Skin epidermis (tissue), 12 donors: ENCODE data around the gene ECSIT.
"Not testable (repeated sequence)": the region's sequence is repeated elsewhere in the genome, so short reads cannot be mapped to it uniquely, and the experiment has no call there.

Experiments used
- H3K27ac ChIP-seq, 21 experiments: fragments of 200-600 bp; sonication (generic) in 11 of 21; one replicate each; pipeline ENCODE4 v1.5.0; 2020; ENCODE audit warnings: mild to moderate bottlenecking in 3 of 21, inconsistent platforms in 2 of 21, moderate library complexity in 2 of 21
- H3K4me3 ChIP-seq, 7 experiments: fragments of 200-600 bp; sonication (generic) in 2 of 7; one replicate each; pipeline ENCODE4 v1.5.0; 2020; ENCODE audit warnings: inconsistent platforms in 2 of 7, mild to moderate bottlenecking in 2 of 7, moderate library complexity in 1 of 7

ECSIT gene, protein sequence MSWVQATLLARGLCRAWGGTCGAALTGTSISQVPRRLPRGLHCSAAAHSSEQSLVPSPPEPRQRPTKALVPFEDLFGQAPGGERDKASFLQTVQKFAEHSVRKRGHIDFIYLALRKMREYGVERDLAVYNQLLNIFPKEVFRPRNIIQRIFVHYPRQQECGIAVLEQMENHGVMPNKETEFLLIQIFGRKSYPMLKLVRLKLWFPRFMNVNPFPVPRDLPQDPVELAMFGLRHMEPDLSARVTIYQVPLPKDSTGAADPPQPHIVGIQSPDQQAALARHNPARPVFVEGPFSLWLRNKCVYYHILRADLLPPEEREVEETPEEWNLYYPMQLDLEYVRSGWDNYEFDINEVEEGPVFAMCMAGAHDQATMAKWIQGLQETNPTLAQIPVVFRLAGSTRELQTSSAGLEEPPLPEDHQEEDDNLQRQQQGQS

DNA sequence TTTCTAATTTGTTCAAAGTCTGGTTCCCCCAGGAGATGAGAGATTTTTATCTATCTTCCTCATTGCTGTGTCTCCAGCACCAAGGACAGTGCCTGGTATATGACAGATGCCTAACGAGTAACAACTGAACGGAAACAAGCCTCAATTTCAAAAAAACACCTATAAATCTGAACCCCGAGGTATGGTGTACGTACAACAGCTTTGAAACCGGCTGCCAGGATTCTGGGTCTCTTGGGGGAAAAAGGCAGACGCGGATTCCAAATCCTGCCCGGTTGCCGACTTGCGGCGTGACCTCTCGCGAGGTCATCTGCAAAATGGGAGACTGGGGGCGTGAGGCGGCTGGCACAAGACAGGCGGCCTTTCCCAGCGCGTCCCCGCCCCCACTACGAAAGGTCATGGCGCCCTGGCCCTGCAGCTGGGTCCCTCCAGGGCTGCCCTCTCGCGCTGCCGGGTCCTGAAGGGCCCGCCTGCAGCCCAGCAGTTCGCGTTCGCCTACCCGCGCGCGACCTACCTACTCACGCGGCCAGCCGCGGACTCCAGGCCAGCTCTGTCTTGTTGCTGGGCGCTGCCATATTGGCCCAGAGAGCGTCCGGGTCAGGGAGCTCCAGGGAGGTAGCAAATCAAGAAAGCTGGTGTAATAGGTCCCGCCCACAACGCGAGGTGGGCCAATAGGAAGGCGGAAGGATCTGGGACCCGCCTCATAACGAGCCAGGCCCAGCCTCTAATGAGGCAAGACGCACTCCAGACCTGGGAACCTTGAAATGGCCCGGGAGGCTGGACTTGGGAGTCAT, at the start of gene ECSIT:
ECSIT (minus strand) TSS at position 584 of the 791 bp plus-strand sequence. CDS start 9,964 bp downstream, outside the sequence.
- peak within 1 kb of the TSS; percentile 64 to 88 (median 83) for H3K4me3 ChIP-seq
- peak within 1 kb of the TSS; percentile 4 to 93 (median 87) for H3K27ac ChIP-seq

DNA sequence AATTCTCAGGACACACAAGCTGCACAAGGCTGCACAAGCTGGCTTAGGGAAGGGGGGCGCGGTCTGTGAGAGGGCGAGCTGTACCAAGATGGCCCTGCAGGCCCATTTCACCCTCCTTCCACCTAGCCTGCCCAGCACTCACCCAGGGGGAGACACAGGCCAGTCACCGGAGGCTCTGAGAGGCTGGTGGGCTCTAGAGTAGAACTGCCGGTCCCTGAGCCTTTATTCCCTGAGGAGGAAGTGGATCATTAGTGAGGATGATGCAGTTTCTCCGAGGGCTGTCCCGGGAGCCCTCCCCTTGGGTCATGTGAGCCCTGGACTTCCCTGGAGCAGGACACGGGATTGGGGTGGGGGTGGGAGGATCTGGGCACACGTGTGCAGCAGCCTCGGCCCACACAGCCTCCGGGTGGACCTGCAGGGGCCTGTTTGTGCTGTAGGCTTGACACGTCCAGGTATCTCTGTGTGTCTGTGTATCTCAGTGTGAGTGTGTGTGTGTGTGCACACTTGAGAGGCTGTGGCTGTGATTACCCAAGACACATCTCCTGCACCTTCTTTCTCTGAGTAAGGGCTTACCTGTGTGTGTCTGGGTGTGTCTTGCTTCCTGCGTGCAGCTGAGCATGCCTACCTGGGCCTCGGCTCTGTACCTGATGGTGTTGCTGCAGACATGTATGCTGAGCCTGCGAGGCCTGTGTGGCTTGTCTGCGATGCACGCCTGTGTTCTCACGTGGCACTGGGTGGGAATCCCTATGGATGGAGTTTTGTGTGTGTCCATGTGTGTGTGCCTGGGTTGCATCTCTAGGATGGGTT, 48.7 kb upstream of the ECSIT start, which contains the start of gene ACP5:
ACP5 (minus strand) TSS at position 195 of the 807 bp plus-strand sequence. CDS start 328 bp downstream, outside the sequence.
- peak within 1 kb of the TSS; percentile 29 to 51 (median 42) for H3K4me3 ChIP-seq
- peak within 1 kb of the TSS in 20 of 21 experiments; percentile 13 to 88 (median 78) for H3K27ac ChIP-seq

DNA sequence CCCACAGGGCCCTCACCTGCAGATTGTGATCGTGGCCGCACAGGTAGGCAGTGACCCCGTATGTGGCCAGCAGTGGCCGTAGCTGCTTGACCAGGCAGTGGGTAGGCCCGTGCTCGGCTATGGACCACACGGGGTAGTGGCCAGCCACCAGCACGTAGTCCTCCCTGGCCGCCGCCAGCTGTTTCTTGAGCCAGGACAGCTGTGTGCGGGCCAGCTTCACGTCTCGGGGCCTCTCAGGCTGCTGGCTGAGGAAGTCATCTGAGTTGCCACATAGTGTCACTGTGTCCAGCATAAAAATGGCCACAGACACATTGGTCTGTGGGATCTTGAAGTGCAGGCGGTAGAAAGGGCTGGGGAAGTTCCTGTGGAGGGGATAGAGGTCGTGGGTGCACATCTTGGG, 47.3 kb upstream of the ECSIT start:
- Histone ChIP-seq H3K27ac (peak overlapping the region in 3 of 21 experiments; percentile 9 to 85 (median 81)), H3K4me3 (no peak overlapping the region)

DNA sequence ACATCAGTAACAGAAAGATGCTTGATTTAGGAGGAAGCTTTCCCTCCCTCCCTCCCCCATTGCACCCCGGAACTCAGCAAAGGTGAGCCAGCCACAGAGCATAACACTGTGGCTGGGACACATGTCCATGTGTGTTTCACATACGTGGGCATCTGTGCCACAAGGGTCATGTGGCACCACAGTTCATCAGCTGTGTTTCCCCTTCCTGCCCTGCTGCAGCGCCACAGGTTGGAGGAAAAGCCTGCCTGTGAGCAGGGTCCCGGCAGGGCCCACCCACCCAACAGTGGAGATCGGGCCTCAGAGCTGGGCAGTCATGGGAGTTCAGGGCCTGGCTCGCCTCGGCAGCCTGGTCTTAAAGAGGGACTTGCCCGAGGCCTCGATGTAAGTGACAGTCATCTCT, 45.8 kb upstream of the ECSIT start:
- Histone ChIP-seq H3K27ac (peak overlapping the region in 1 of 21 experiments; percentile 22), H3K4me3 (no peak overlapping the region)

DNA sequence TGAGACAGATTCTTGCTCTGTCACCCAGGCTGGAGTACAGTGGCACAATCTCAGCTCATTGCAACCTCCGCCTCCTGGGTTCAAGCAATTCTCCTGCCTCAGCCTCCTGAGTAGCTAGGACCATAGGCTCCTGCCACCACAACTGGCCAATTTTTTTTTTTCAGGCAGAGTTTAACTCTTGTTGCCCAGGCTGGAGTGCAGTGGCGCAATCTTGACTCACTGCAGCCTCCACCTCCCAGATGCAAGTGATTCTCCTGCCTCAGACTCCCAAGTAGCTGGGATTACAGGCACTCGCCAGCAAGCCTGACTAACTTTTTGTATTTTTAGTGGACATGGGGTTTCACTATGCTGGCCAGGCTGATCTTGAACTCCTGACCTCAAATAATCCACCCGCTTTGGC, 44.8 kb upstream of the ECSIT start:
- H3K4me3 ChIP-seq, H3K27ac ChIP-seq: not testable (repeated sequence)

DNA sequence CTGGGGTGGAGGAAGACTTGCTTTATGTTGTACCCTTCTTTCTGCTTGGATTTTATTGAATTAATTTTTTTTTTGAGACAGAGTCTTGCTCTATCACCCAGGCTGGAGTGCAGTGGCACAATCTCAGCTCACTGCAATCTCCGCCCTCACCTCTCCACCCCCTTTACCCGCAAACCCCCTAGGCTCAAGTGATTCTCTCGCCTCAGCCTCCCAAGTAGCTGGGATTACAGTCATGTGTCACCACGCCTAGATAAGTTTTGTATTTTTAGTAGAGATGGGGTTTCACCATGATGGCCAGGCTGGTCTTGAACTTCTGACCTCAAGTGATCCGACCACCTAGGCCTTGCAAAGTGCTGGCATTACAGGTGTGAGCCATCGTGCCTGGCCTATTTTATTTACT, 44.4 kb upstream of the ECSIT start:
- not testable (repeated sequence) for H3K4me3 ChIP-seq, H3K27ac ChIP-seq

DNA sequence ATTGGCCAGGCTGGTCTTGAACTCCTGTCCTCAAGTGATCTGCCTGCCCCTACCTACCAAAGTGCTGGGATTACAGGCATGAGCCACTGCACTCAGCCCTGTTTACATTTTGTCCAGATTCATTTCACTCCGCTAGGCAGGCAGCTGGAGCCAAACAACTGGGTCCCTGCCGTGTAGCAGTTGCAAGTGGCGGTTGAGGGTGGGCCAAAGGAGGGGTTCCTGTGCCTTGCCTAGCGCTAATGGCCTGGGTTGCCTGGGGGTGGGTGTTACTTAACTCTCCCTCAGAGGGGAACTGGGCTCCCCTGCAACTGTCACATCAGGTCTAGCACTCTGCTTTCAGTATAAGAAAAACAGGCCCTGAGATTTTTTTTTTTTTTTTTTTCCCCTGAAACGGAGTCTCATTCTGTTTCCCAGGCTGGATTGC, 41.1 kb upstream of the ECSIT start:
- H3K27ac ChIP-seq, result no peak overlapping the region
- no peak overlapping the region for H3K4me3 ChIP-seq

DNA sequence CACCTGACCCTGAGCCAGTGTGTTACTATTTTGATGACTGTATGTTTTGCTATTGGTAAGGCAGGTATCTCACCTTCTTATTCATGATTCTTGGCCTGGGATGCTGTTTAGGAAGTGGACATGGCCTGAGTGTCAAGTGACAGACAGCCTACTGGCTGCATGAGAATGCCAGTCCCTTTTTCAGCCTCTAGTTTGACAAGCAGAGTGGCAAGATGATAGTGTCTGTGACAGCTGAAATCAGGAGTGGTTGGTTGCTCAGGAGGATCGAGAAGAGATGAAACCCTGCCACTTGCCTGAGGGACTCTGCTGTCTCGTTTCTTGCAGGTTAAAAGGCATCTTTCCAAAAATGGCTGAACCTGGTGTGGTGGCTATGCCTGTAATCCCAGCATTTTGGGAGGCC, 37.2 kb upstream of the ECSIT start:
- no peak overlapping the region for H3K27ac ChIP-seq
- no peak overlapping the region for H3K4me3 ChIP-seq

DNA sequence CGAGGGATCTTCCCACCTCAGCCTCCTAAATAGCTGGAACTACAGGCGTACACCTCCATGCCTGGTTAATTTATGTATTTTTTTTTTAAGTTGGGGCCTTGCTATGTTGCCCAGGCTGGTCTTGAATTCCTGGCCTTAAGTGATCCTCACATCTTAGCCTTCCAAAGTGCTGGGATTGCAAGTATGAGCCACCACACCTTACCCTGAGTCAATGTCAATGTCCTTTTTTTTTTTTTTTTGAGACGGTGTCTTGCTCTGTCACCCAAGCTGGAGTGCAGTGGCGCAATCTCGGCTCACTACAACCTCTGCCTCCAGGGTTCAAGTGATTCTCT, 36.7 kb upstream of the ECSIT start:
- H3K4me3 ChIP-seq, H3K27ac ChIP-seq: not testable (repeated sequence)

DNA sequence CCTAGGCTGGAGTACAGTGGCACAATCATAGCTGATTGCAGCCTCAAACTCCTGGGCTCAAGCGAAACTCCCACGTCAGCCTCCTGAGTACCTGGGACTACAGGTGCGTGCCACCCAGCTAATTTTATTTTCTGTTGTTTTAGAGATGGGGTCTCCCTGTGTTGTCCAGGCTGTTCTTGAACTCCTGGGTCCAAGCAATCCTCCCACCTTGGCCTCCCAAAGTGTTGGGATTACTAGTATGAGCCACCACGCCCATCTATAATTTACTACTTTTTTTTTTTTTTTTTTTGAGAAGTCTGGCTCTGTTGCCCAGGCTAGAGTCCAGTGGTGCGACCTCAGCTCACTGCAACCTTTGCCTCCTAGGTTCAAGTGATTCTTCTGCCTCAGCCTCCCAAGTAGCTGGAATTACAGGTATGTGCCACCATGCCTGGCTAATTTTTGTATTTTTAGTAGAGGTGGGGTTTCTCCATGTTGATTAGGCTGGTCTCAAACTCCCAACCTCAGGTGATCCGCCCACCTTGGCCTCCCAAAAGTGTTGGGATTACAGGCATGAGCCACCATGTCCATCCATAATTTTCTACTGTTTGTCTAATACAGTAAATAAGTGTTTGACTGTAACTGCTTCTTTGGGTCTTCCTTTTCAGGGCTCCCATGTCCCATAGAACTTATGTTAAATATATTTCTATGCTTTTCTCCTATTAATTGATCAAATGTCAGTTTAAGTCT, 35.3 kb upstream of the ECSIT start:
- H3K27ac ChIP-seq, H3K4me3 ChIP-seq: not testable (repeated sequence)

DNA sequence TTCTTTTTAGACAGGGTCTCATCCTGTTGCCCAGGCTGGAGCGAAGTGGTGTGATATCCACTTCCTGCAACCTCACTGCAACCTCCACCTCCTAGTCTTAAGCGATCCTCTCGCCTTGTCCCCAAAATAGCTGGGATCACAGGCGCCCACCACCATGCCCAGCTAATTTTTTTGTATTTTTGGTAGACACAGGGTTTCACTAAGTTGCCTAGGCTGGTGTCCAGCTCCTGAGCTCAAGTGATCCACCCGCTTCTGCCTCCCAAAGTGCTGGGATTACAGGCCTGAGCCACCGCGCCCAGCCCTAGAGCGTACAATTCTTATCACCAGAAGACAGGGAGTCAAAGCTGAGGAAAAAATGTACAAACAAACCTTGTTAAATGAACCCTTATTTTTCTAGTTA, 34.6 kb upstream of the ECSIT start:
- Histone ChIP-seq H3K4me3 (no peak overlapping the region), H3K27ac (no peak overlapping the region)

DNA sequence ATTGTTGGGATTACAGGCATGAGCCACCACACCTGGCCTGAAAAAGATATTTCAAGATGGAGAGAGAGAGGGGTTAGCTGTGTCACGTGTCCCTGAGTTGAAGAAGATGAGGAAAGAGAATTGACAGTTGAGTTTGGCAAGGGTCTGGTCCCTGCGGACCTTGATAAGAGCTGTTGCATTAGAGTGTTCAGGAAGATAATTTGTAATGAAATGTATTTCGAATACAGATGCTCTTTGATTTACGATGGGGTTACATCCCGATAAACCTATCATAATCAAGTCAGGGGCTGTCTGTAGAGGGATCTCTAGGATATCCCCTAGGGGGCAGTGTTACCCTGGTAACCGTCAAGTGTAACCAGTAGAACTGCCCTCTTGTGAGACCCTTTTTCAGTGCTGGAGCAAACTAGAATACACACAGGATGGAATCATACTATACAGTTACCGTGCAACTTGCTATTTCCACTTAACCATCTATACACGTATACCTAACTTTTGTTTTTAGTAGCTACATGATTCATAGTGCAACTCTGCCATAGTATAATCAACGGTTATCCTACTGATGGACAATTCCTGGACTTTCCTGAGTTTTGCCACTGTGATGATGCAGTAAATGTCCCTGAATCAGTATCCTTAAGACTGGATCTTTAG, 31.6 kb upstream of the ECSIT start:
- Histone ChIP-seq H3K4me3 (peak overlapping the region in 2 of 7 experiments; percentile 66 to 86), H3K27ac (no peak overlapping the region)

DNA sequence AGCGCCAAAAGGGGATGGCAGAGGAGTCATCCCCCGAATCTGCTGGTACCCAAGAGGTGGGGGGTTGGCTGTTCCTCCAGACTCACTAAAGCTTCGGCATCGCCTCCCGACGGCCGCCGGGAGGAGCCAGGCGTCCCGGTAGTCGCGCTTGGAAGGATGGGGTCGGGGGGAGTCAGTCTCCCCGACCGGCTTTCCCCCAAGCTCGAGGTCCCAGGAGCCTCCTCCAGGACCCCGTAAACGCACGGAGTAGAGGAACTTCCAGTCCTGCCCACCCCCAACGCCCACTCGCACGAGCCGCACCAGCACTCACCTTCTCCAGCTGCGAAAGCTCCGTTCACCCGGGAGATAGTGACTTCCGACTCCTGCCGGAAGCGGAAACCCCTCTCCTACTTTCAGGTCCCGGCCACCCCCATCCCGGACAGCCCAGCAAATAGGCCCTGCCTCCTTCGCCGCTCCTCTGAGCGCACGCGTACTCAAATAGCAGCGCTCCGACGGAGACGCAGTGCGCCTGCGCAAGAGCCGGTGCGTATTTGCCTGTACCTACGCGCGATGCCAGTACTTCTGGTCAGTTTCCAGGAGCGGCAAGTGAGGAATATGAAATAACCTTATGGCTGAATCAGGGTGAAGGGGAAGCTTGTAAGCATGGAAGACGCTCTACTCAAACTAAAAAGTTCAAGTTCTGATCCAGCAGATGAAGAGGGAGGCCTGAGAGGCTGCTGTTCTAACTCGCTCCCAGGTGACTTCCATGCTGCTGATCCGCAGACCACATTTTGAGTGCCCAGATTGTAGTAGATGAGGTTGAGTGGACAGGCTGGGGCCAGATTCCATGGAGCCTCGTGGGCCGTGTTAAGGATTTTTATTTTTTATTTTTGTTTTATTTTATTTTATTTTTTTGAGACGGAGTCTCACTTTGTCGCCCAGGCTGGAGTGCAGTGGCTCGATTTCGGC, 30.2 kb upstream of the ECSIT start, which contains the start of gene ELOF1:
ELOF1 (minus strand) TSS at position 350 of the 948 bp plus-strand sequence. CDS start 4,883 bp downstream, outside the sequence.
- peak within 1 kb of the TSS in 20 of 21 experiments; percentile 47 to 88 (median 72) for H3K27ac ChIP-seq
- peak within 1 kb of the TSS; percentile 61 to 94 (median 86) for H3K4me3 ChIP-seq

DNA sequence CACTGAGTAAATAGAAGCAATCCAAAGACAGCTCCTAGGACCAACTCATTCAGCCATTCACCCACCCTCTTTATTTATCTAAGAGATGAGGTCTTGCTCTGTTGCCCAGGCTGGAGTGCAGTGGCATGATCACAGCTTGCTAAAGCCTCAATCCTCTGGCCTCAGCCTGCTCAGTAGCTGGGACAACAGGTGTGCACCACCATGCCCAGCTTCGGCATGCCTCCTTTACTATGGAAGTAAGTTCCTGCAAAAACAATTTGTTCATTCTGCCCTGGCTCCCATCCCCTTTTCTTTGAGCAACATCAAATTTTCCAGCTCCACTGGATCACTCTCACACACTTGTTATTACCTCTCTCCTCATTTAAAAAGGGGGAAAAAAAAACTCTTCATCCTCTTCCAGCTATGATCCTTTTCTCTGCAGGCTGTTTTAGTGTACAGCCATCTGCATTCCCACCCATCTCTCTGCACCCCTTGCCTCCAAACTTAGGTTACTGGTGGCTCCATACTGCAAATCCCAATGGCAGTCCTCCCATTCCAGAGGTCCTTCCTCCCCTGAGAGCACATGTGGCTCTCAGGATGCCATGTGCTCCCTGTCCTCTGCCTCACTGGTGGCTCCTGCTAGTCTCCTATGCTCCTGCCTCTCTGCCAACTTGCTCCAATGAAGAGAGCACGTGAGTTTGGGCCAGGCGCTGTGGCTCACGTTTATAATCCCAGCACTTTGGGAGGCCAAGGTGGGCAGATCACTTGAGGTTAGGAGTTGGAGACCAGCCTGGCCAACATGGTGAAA, 27.9 kb upstream of the ECSIT start:
- Histone ChIP-seq H3K4me3 (no peak overlapping the region), H3K27ac (no peak overlapping the region)

DNA sequence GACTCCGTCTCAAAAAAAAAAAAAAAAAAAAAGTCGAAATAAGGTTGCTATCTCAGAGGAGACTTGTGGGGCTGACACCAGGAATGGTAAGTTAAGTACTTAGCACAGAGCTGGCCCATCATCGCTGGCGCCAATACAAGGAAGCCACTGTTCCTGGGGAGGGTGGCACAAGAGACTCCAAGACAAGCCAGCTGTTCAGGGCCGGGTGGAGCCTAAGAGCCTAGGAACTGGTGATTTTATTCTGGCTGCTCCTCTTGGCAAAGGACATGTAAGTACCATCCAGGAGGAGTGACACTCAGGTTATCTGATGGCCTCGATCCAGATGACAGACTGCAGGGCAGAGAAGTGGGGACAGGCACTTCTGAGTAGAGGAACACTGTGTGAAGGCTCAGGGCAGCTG, 26.3 kb upstream of the ECSIT start:
- Histone ChIP-seq H3K27ac (no peak overlapping the region), H3K4me3 (no peak overlapping the region)

DNA sequence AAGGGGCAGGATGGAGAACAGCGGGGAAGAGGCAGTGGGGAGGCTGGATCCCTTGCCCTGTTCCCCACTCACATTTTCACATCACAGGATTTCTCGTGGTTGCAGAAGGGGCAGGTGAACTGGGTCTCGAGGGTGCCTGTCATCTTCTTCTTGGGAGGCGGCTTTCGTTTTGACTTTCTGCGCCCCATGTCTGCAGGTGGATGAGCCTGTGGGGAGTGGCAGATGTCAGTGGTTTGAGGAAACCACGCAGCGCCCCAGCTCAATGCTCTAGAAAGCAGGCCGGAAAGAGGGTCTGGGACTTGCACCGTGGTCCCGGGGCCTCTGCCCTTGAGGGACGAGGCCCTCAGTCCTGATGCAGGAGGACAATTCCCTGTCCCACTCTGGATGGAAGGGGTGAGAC, 25.2 kb upstream of the ECSIT start:
- Histone ChIP-seq H3K4me3 (no peak overlapping the region), H3K27ac (no peak overlapping the region)
